ENCODE measurements around the gene MVB12B.

Gene MVB12B

GRCh38 chr9:126456441-126457174, 130.0 kb downstream of the MVB12B start:
- no peak for DNase-seq

GRCh38 chr9:126457175-126457547, 130.5 kb downstream of the MVB12B start:
- no peak for DNase-seq

DNA sequence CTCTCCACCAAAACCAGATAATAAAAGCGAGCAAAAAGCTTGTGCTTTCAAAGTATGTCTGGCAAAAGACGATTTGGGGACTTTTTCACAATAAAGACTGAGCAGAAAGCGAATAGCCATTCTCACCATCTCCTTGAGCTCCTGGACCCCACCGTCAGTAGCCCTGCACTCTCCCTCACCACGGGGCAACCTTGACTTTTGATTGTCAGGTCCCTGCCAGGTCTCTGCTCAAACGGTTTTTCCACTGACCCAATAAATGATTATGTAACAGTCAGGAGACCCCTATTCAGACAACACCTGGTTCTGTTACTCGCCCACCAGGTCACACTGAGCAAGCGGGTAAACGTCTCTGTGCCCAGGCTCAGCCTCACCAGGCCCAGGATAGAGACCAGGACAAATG, 131.3 kb downstream of the MVB12B start:
- no peak for DNase-seq

GRCh38 chr9:126459126-126459525, 132.5 kb downstream of the MVB12B start:
- no peak for DNase-seq

DNA sequence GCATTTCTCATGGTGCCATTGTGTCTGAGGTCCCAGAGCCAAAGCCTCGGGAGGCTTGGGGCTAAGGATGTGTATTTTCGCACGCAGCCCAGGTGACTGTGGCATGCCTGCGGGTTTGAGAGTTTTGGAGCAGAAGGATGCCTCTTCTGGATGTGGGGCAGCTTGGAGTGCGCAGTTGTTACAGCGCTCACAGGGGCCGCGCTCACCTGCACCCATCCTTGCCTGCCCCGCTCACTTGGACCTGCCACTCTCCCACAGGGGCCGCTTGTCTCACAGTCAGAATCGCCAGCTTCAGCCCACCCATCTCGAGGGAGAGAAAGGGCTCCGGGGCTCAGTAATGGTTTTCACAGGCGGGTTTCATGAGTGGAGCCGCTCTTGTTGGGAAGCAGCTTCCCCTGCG, 132.9 kb downstream of the MVB12B start:
- no peak for DNase-seq

DNA sequence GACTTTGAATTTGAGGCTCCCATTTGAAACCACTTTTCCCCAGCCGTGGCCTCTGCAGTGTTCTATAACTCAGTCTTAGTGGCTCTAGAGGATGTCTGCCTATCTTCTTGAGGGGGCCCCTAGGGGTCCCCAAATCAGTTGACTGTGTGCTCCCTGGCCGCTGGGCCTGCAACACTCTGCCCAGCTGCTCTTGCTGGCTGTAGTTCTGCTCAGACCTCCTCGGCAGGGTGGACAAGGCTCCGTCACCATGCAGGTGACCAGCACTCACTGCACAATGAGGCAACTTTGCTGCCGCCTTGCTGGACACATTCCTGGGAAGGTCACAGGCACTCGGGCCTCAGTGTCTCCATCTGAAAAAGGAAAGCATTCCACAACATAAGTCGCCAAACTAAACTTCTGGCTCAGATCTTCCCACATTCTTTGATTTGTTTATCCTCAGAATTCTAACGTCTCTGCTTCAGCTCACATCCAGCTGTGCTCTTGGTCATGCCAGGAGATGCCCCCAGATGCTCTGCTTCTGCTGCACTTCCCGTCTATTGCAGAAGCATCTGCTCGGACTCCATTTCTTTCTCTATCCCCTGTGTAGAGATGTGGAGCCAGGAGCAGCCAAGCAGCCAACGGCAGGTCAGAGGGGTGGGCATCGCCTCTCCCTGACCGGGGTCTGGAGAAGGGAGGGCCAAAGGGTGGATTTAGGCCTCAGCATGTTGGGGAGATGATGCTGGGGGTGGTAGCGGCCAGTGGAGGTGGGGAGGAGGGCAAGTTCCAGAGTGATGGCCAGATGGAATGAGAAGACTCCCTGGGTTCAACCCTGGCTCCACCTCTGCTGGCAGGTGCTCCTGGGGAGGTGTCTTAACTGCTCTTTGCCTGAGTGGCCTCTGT, 133.6 kb downstream of the MVB12B start:
- DNase-seq = no peak

GRCh38 chr9:126461029-126461428, 134.4 kb downstream of the MVB12B start:
- no peak for DNase-seq

GRCh38 chr9:126461608-126462007, 135.0 kb downstream of the MVB12B start:
- no peak for DNase-seq

DNA sequence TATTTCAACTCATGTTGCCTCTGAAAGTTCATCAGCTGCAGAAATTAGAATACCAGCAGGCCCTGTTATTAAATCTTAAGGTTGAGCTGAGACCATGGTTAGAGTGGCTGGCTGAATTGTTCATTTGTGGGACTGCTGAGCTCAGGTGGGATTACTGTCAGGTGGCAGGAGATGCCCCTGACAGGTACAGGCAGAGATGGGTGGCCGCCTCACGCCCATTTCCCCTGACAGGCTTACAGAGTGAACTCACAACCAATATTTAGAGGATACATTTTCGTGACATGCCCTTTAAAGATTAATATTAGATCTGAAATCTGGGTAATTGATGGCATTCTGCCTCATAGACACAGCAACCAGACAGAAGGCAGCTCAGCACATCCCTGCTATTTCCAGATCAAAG, 136.0 kb downstream of the MVB12B start:
- DNase-seq = no peak

DNA sequence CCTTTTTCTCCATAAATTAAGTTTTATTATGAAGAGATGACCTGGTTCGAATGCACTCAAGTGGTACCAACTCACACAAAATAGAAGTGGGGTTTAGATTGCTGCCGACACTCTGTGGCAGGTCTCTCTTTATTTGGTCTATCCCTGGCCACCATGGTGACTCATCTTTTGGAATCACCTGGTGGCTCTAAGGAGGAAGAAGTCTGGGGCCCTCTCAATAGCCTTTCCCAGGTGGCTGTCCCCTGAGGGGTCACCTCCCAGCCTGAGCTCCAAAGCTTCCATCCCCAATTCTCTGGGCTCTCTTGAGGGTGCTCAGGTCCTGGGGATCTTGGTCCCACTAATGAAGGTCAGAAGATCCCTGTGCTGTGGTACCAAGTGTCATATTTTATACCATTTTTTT, 136.8 kb downstream of the MVB12B start:
- DNase-seq = no peak

DNA sequence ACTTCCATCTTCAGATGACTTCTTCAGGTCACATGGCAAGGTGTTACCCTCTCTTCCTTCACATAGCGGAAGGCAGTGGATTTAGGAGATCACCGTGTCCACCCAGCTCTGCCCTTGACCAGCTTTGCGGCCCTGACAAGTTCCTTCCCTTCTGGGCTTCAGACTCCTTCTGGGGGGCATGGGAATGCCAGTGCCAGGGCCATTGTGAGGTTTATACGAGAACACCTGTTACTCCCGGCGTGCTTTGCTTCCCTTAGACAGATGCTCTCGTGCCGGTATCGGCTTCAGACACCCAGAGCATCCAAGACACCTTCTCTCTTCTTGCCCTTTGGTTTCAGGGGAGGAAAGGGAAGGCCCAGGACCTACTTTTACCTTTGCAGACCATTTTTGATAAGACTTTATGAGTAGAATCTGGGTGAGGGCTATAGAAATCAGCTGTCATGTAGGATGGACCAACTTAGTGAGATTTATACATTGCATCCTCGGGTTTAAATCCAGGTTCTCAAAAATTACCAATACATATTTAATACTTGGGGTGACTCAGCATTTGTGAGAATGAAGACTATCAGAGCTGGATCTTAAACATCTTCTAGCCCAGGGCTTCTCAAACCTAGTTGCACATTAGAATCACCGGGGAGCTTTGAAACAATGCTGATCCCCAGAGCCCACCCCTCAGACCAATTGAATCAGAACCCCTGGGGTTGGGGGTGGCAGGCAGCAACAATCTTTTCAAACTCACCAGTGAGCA, 138.2 kb downstream of the MVB12B start:
- DNase-seq = no peak

DNA sequence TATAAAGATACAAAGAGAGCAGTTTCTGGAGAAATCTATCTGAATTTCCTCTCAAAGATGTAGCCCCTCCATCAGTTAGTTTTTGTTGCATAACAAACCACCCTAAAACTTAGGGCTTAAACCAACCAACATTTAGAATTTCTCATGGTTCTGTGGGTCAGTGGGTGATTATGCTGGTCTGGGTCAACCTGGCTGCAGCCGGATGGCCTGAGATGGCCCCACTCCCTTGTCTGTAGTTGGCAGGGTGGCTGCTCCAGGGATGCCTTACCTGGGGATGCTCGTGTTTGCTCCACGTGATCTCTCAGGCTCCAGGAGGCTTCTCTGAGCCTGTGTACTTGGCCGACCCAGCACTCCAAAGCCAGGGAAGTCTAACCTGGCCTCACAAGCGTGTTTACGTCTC, 139.3 kb downstream of the MVB12B start:
- no peak for DNase-seq

GRCh38 chr9:126468141-126468825, 141.7 kb downstream of the MVB12B start:
- DNase-seq = no peak

DNA sequence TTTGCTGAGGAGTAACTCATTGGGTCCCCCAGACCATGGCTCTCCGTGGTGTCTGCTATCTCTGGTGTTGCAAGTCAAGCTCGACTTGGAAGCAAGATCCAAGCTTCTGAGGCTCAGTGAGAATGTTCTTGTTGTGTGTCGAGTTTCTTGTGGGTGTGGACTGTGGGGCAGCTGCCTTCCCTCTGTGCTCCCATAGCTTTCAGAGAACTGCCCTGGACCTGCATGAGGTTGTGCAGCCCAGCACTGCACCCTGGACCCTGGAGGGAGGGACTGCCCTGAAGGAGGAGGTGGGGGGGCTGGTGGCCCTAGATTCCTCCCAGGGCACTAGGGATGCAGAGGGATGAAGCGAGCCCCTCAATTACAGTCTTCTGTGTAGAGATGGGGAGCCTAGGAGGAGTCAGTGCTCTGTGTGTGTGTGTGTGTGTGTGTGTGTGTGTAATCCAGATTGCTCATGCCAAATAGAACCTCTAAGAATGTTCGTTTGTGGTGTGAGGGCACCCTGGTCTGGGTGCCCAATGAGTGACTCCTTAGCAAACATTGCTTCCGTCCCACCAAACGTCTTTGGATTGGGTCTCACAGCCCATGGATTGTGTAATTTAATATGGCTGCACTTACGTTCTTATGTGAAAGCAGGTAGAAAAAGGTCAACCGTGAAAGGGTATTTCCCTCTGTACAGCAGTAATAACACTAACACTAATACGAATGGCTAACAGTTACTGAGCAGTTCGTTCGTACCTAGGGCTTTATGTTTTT, 143.8 kb downstream of the MVB12B start:
- DNase-seq = no peak

- no peak for DNase-seq
These were observed 144.5 kb downstream of the MVB12B start for GRCh38 chr9:126471084-126471624.

DNA sequence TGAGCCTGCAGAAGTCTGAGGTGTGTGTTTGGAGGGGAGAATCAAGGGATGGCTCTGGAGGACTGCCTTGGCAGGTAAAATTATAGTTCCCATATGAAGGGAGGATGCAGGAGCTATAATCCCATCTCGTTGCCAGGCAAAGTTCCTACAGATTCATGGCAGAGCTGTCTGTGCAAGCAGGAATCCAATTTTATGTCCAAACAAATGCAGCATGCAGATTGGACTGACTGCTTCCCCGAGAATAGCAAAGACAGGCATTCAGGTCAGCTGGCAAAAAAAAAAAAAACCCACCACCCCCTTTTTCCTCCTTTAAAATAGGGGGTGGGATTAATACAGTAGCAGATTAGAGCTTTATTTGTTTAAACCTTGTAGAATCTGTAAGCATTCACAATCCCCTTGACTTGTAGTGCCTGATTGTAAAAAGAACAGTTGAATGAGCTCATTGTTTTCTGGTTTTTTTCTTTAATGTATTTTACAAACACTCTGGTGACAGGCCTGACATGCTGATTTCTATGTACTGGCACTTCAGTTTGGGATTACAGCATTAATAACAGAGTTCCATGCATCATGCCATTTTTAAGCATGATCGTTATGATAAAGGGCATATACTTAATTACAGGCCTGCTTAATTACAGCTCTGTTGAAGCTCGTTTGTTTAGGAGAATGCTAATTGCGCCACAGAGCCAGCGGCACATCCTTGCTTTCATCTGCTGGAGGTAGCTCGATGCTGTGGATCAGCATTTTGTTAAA, 145.7 kb downstream of the MVB12B start:
- no peak for DNase-seq

DNA sequence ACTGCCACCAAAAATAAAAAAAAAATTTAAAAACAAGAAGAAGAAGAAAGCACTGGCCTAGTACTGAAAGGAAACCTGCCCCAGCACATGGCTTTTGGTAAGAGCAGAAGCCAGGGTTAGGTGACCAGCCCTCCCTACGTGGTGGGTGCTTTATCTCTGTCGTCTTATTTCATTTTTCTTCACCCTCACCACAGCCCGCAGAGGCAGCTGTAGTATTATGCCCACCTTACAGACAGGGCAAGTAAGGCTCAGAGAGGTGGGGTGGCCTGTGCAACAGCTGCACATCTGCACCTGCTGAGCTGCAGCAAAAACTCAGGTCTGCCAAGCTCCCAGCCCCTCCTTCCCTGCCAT, 146.3 kb downstream of the MVB12B start:
- no peak for DNase-seq

DNA sequence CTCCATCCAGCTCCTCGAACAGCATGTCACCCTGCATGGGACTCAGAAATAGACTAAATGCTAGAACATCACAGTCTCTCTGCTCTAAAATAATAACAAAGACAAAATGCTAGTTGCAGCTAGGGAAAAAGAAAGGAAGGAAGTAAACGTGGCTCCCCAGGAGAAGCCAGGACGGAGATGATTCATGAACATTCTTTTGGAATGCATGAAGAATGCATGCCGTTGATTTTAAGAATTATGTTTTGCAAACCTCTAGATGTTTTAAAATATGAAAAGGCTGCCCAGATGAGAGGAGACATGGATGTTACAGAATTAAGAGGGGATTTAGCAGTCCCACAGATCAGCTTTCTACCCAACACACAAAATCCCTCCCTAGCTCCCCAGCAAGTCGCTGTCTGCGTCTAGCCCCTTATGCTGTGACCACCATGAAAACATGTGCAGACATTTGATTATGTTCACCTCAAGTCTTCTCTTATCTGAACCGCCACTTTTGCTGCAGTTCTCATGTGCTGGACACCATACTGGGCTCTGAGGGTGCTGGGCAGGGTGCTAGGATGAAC, 147.7 kb downstream of the MVB12B start:
- DNase-seq = no peak

DNA sequence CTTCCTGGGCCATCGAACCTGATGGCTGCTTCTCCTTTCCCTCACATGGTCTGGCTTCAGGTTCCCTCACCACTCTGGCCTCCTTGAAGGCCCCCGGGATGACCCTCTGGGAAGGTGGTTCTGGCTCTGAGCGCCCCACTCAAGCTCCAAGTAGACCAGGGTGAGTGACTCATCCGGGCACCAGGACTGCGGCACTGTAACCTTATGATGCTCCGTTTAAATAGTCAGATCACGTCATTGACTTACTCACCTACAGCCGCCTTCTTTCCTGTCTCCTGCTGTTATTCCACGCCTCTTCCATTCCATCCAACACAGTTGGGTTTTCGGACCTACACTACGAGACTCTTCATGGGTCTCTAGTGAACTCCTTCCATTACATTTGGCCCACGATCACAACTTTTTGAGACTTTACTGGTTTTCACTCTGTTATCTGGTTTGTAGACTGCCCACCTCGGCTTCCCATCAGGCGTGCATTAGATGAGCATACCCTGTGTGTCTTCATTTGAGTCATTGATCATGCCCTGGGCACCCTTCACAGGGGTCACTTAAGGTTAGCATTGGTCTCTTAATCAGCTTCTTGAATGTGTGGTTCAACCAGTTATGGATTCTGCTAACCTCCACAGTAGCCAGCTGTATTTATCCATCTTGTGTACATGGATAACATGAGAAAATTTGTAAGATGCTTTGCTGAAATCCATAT, 148.3 kb downstream of the MVB12B start:
- no peak for DNase-seq

DNA sequence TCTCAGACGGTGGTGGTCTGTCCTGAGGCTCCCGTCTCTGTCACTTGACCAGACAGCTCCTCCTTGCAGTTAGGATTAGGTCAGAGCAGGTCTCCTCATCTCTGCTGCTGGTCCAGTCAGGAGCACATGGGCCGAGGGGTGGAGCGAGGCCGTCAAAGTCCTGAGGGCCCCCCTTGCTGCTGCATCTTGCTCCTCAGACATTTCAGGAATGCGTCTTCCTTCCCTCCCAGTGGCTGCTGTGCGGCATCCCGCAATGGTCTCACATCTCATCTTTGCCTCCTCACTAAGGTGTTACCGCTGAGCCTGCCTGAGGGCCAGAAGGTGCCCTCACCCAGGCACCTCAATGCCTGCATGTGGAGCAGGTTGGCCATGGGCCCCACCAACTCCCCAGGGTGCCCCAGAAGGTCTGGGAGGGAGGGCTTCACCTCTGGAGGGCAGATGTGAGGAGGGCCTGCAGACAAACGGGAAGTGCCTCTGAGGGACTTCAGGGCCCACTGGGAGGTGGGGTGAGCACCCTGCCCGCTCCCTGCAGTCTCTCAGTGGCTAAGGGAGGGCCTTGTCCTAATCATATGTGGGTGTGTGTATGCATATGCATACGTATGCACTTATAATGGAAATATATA, 149.4 kb downstream of the MVB12B start:
- DNase-seq = no peak
